Measurements from ENCODE around the gene CAVIN2. TPM values are rescaled to one million over a fixed set of nuclear protein-coding genes. Genes with fewer than 3 reads are reported as not detected.

The CAVIN2 gene
- total RNA-seq, 1 experiment from 2014 or later, result 2.3 TPM

GRCh38 chr2:191802180-191802579 lies 44.7 kb downstream of the CAVIN2 start:
- no peaks in the 10 kb centered on the region for H3K4me1 ChIP-seq (replicated peaks; ENCODE audit: insufficient read depth)
- CTCF ChIA-PET, result no interaction called here
- H3K79me2 ChIP-seq (ENCODE audit: low read depth), result no peaks in the 10 kb centered on the region
- H3K9me3 ChIP-seq (ENCODE audit: insufficient read depth, low read depth), result no peaks in the 10 kb centered on the region
- H3K4me3 ChIP-seq, result no peak overlapping the region
- POLR2A ChIA-PET (ENCODE audit: unreplicated experiment), result no interaction called here
- H2AFZ ChIP-seq, result no peak overlapping the region
- H4K20me1 ChIP-seq (ENCODE audit: insufficient read depth), result no peaks in the 10 kb centered on the region
- BruUV-seq (replicated peaks), result no TSS peak
- H3K9me2 ChIP-seq (ENCODE audit: insufficient read depth), result no peaks in the 10 kb centered on the region
- no peak overlapping the region for H3K27ac ChIP-seq
- no peak for DNase-seq
- intact Hi-C loops (cut with micrococcal nuclease; ENCODE audit: unreplicated experiment), result no loop called here
- no peaks in the 10 kb centered on the region for H3K36me3 ChIP-seq (ENCODE audit: low read depth)
- no peaks in the 10 kb centered on the region for H3K27me3 ChIP-seq (ENCODE audit: insufficient read depth, low read depth)
- no peak overlapping the region for H3K4me2 ChIP-seq
- H3F3A ChIP-seq (ENCODE audit: insufficient read depth, low read depth), result no peaks in the 10 kb centered on the region
- no peak for TF ChIP-seq CTCF (conservative IDR thresholded peaks at IDR 0.05)
- TF ChIP-seq EZH2 (IDR thresholded peaks at IDR 0.05; ENCODE audit: low read depth), result no peak

GRCh38 chr2:191800874-191801273 lies 46.0 kb downstream of the CAVIN2 start:
- no TSS peak for BruUV-seq (replicated peaks)
- no peak overlapping the region for H3K27ac ChIP-seq
- H3K36me3 ChIP-seq (ENCODE audit: low read depth), result no peaks in the 10 kb centered on the region
- DNase-seq, result no peak
- POLR2A ChIA-PET (ENCODE audit: unreplicated experiment), result no interaction called here
- H3F3A ChIP-seq (ENCODE audit: insufficient read depth, low read depth), result no peaks in the 10 kb centered on the region
- H3K4me2 ChIP-seq, result no peak overlapping the region
- no peak overlapping the region for H2AFZ ChIP-seq
- no peaks in the 10 kb centered on the region for H3K4me1 ChIP-seq (replicated peaks; ENCODE audit: insufficient read depth)
- no peak for TF ChIP-seq CTCF (conservative IDR thresholded peaks at IDR 0.05)
- TF ChIP-seq EZH2 (IDR thresholded peaks at IDR 0.05; ENCODE audit: low read depth), result no peak
- H3K4me3 ChIP-seq, result no peak overlapping the region
- intact Hi-C loops (cut with micrococcal nuclease; ENCODE audit: unreplicated experiment), result no loop called here
- CTCF ChIA-PET, result no interaction called here
- no peaks in the 10 kb centered on the region for H4K20me1 ChIP-seq (ENCODE audit: insufficient read depth)
- no peaks in the 10 kb centered on the region for H3K9me2 ChIP-seq (ENCODE audit: insufficient read depth)
- no peaks in the 10 kb centered on the region for H3K27me3 ChIP-seq (ENCODE audit: insufficient read depth, low read depth)
- no peaks in the 10 kb centered on the region for H3K9me3 ChIP-seq (ENCODE audit: insufficient read depth, low read depth)
- no peaks in the 10 kb centered on the region for H3K79me2 ChIP-seq (ENCODE audit: low read depth)

- CTCF ChIA-PET, result no interaction called here
Observed at GRCh38 chr2:191799526-191799925, 47.4 kb downstream of the CAVIN2 start.

More at GRCh38 chr2:191799526-191799925, 47.4 kb downstream of the CAVIN2 start:
- no peaks in the 10 kb centered on the region for H3K79me2 ChIP-seq (ENCODE audit: low read depth)
- H4K20me1 ChIP-seq (ENCODE audit: insufficient read depth), result no peaks in the 10 kb centered on the region
- H3K9me3 ChIP-seq (ENCODE audit: insufficient read depth, low read depth), result no peaks in the 10 kb centered on the region
- no peak overlapping the region for H3K4me3 ChIP-seq
- no peak overlapping the region for H2AFZ ChIP-seq
- no peak for DNase-seq
- intact Hi-C loops (cut with micrococcal nuclease; ENCODE audit: unreplicated experiment), result no loop called here
- no peaks in the 10 kb centered on the region for H3K27me3 ChIP-seq (ENCODE audit: insufficient read depth, low read depth)
- POLR2A ChIA-PET (ENCODE audit: unreplicated experiment), result no interaction called here
- no peaks in the 10 kb centered on the region for H3K36me3 ChIP-seq (ENCODE audit: low read depth)
- no peaks in the 10 kb centered on the region for H3K4me1 ChIP-seq (replicated peaks; ENCODE audit: insufficient read depth)
- H3K4me2 ChIP-seq, result no peak overlapping the region
- no peaks in the 10 kb centered on the region for H3F3A ChIP-seq (ENCODE audit: insufficient read depth, low read depth)
- no TSS peak for BruUV-seq (replicated peaks)
- no peak for TF ChIP-seq CTCF (conservative IDR thresholded peaks at IDR 0.05)
- no peak for TF ChIP-seq EZH2 (IDR thresholded peaks at IDR 0.05; ENCODE audit: low read depth)
- H3K27ac ChIP-seq, result no peak overlapping the region
- no peaks in the 10 kb centered on the region for H3K9me2 ChIP-seq (ENCODE audit: insufficient read depth)

Measured in PC-9 (cell line).